Limb (tissue), 2 donors: ENCODE measurements around the gene CFAP92.
"Not testable (repeated sequence)": the region's sequence is repeated elsewhere in the genome, so short reads cannot be mapped to it uniquely, and the experiment has no call there.

Source experiments
- DNase-seq, 2 donors: peaks; one replicate each; pipeline ENCODE4 v3.0.0-alpha.2; 2016; ENCODE audit errors: extremely low spot score in 2 of 2

CFAP92 gene

GRCh38 chr3:128942161-128942952, 51.5 kb downstream of the CFAP92 start:
- DNase-seq = no peak

- DNase-seq = no peak
Measured at GRCh38 chr3:128940252-128940651, 53.6 kb downstream of the CFAP92 start.

GRCh38 chr3:128936341-128936740, 57.5 kb downstream of the CFAP92 start:
- no peak for DNase-seq

GRCh38 chr3:128935922-128936321, 58.0 kb downstream of the CFAP92 start:
- DNase-seq = no peak

GRCh38 chr3:128933922-128934253, 60.0 kb downstream of the CFAP92 start:
- no peak for DNase-seq

- no peak for DNase-seq
Measured at GRCh38 chr3:128933213-128933921, 60.5 kb downstream of the CFAP92 start.

GRCh38 chr3:128932516-128933212, 61.2 kb downstream of the CFAP92 start:
- DNase-seq = no peak

- no peak for DNase-seq
Measured at GRCh38 chr3:128931046-128931445, 62.8 kb downstream of the CFAP92 start.

- no peak for DNase-seq
Measured at GRCh38 chr3:128929364-128929763, 64.5 kb downstream of the CFAP92 start.

- not testable (repeated sequence) for DNase-seq
Measured at GRCh38 chr3:128923986-128924385, 69.9 kb downstream of the CFAP92 start.

GRCh38 chr3:128923576-128923975, 70.3 kb downstream of the CFAP92 start:
- DNase-seq = no peak

GRCh38 chr3:128922804-128923459, 70.9 kb downstream of the CFAP92 start:
- DNase-seq = no peak

GRCh38 chr3:128919988-128920387, 73.9 kb downstream of the CFAP92 start:
- DNase-seq = no peak

- DNase-seq = no peak
Measured at GRCh38 chr3:128917291-128917690, 76.6 kb downstream of the CFAP92 start.

GRCh38 chr3:128914966-128915645, 78.8 kb downstream of the CFAP92 start:
- DNase-seq = no peak

- DNase-seq = no peak
Measured at GRCh38 chr3:128911911-128912310, 82.0 kb downstream of the CFAP92 start.

- DNase-seq = no peak
Measured at GRCh38 chr3:128910006-128910405, 83.9 kb downstream of the CFAP92 start.

GRCh38 chr3:128908951-128909350, 84.9 kb downstream of the CFAP92 start:
- DNase-seq = no peak

- DNase-seq = no peak
Measured at GRCh38 chr3:128907706-128908445, 86.0 kb downstream of the CFAP92 start.

- no peak for DNase-seq
Measured at GRCh38 chr3:128906804-128907525, 86.9 kb downstream of the CFAP92 start.
